Stimulated activated CD8-positive, alpha-beta memory T cell treated with anti-CD3 and anti-CD28 coated beads, Interleukin-7, amount 100 ng/mL, for 48 hours (primary cell): Measurements from ENCODE around the gene AIFM1.

Source experiments
- DNase-seq, 2 donors: peaks; one replicate each; pipeline ENCODE4 v3.0.0-alpha.2; 2020; ENCODE audit warnings: low read depth in 1 of 2; ENCODE audit errors: extremely low read depth in 1 of 2

The AIFM1 gene

GRCh38 chrX:130165703-130166502 lies at the start of gene AIFM1:
TSS of gene AIFM1 (minus strand) at chrX:130165841. CDS start at chrX:130165656, 185 bp downstream.
- DNase-seq: peak; percentile 76 to 88

- no peak for DNase-seq
Observed at GRCh38 chrX:130213376-130213775, 47.7 kb upstream of the AIFM1 start.

- DNase-seq: no peak
Observed at GRCh38 chrX:130212371-130212770, 46.7 kb upstream of the AIFM1 start.

GRCh38 chrX:130211415-130212186 lies 46.0 kb upstream of the AIFM1 start:
- DNase-seq: peak in 1 of 2 donors; percentile 3

GRCh38 chrX:130204647-130205046 lies 39.0 kb upstream of the AIFM1 start:
- DNase-seq: no peak

GRCh38 chrX:130197464-130197863 lies 31.8 kb upstream of the AIFM1 start:
- DNase-seq: no peak

- DNase-seq: no peak
Observed at GRCh38 chrX:130196466-130196865, 30.8 kb upstream of the AIFM1 start.

GRCh38 chrX:130190801-130191200 lies 25.2 kb upstream of the AIFM1 start:
- DNase-seq: no peak

- no peak for DNase-seq
Observed at GRCh38 chrX:130186651-130187050, 21.0 kb upstream of the AIFM1 start.

- DNase-seq: no peak
Observed at GRCh38 chrX:130184857-130185256, 19.2 kb upstream of the AIFM1 start.

GRCh38 chrX:130184168-130184567 lies 18.5 kb upstream of the AIFM1 start:
- no peak for DNase-seq

GRCh38 chrX:130179579-130180215 lies 14.1 kb upstream of the AIFM1 start:
- no peak for DNase-seq

- DNase-seq: no peak
Observed at GRCh38 chrX:130179170-130179569, 13.5 kb upstream of the AIFM1 start.

- DNase-seq: no peak
Observed at GRCh38 chrX:130176942-130177341, 11.3 kb upstream of the AIFM1 start.

- DNase-seq: no peak
Observed at GRCh38 chrX:130176354-130176776, 10.7 kb upstream of the AIFM1 start.

GRCh38 chrX:130174937-130175336 lies 9.3 kb upstream of the AIFM1 start:
- DNase-seq: no peak

- DNase-seq: no peak
Observed at GRCh38 chrX:130174045-130174704, 8.5 kb upstream of the AIFM1 start.

GRCh38 chrX:130173190-130173895 lies 7.7 kb upstream of the AIFM1 start:
- DNase-seq: peak in 1 of 2 donors; percentile 64

- no peak for DNase-seq
Observed at GRCh38 chrX:130172127-130172845, 6.6 kb upstream of the AIFM1 start.
